GM12878 (cell line): ENCODE measurements around the gene PIAS2. TPM values are rescaled to one million over a fixed set of nuclear protein-coding genes. Genes with fewer than 3 reads are reported as not detected.

Experiments
- ATF2 ChIP-seq: IDR thresholded peaks from 2 replicates; pipeline ENCODE4 v1.6.1; 2012; ENCODE audit warnings: low read length, inconsistent platforms
- MEF2A ChIP-seq: IDR thresholded peaks from 2 replicates; pipeline ENCODE4 v1.6.1; 2011; ENCODE audit warnings: low read depth, mild to moderate bottlenecking, low read length, moderate library complexity; ENCODE audit not compliant: insufficient read depth
- MYB ChIP-seq: fragments of 150-350 bp; IDR thresholded peaks from 2 replicates; pipeline ENCODE4 v1.6.1; 2014; ENCODE audit warnings: mild to moderate bottlenecking, low read depth, low read length, borderline replicate concordance
- POLR2AphosphoS5 ChIP-seq: IDR thresholded peaks from 2 replicates; pipeline ENCODE4 v1.6.1; 2011; ENCODE audit warnings: mild to moderate bottlenecking, low read length, inconsistent platforms
- POU2F2 ChIP-seq: IDR thresholded peaks from 3 replicates; pipeline ENCODE4 v1.6.1; 2011; ENCODE audit warnings: low read depth, mild to moderate bottlenecking, low read length, borderline replicate concordance
- RCOR1 ChIP-seq: conservative IDR thresholded peaks from 2 replicates; pipeline ENCODE4 v1.6.1; 2012; ENCODE audit warnings: low read depth, low read length, improper control_type of control experiment
- REST ChIP-seq: IDR thresholded peaks from 2 replicates; pipeline ENCODE4 v1.6.1; 2012; ENCODE audit warnings: mild to moderate bottlenecking, low read depth, low read length
- SIX5 ChIP-seq: IDR thresholded peaks from 2 replicates; pipeline ENCODE4 v1.6.1; 2011; ENCODE audit warnings: mild to moderate bottlenecking, low read depth, low read length, moderate library complexity; ENCODE audit not compliant: severe bottlenecking
- SRF ChIP-seq, 2 experiments: IDR thresholded peaks; 2 replicates each; pipeline ENCODE4 v1.6.1; 2011; ENCODE audit warnings: low read depth in 2 of 2, low read length in 2 of 2, mild to moderate bottlenecking in 1 of 2, moderate library complexity in 1 of 2
- STAT1 ChIP-seq: fragments of 450-650 bp; conservative IDR thresholded peaks from 2 replicates; pipeline ENCODE4 v1.6.1; 2014; ENCODE audit warnings: antibody characterized with exemption, mild to moderate bottlenecking
- ZBTB33 ChIP-seq: fragments of 450-650 bp; IDR thresholded peaks from 2 replicates; pipeline ENCODE4 v1.6.1; 2017; ENCODE audit warnings: mild to moderate bottlenecking
- ZBTB4 ChIP-seq: fragments of 450-650 bp; formaldehyde crosslinking; IDR thresholded peaks from 2 replicates; pipeline ENCODE4 v1.4.0; 2022; ENCODE audit warnings: mild to moderate bottlenecking, moderate library complexity
- ZNF687 ChIP-seq: fragments of 450-650 bp; IDR thresholded peaks from 2 replicates; pipeline ENCODE4 v1.6.1; 2017; ENCODE audit warnings: mild to moderate bottlenecking, moderate library complexity
- polyA plus RNA-seq, 11 experiments: library from polyadenylated mRNA; depleted of rRNA in 4 of 11; unstranded in 6 of 11; stranded (reverse) in 5 of 11; fragments of >200 nt; fragmentation: Nextera tagmentation in 4 of 11; fragmentation: Illumina TruSeq in 1 of 11; extraction: Ambion mirVana in 4 of 11; extraction: Trizol in 1 of 11; gene quantifications; 1 replicate in 1 of 11; 2 replicates in 10 of 11; pipeline versions ENCODE4 v1.2.1 to v1.2.3, GENCODE V29; 2011 to 2016; ENCODE audit warnings: inconsistent platforms in 2 of 11, missing spikeins in 2 of 11, low read depth in 1 of 11
- total RNA-seq, 4 experiments: library from RNA; depleted of rRNA in 3 of 4; stranded (reverse); fragments of >200 nt in 3 of 4; fragmentation: Illumina TruSeq in 1 of 4; extraction: Trizol in 1 of 4; gene quantifications; 2 replicates each; pipeline versions ENCODE4 v1.2.1 to v1.2.3, GENCODE V29; 2013 to 2021

The PIAS2 gene
- total and polyA plus RNA-seq, 10 of the 15 experiments (the other 5 are each of a cell fraction or from before 2014, with no cell fraction given), result 4.0 to 31.8 (median 22.4) TPM

GRCh38 chr18:46859855-46860254 is 57.5 kb downstream of the PIAS2 start (continued):
- TF ChIP-seq POU2F2 (no peak), ZBTB4 (CRISPR knock-in tag) (no peak), ZBTB33 (no peak), MEF2A (peak; percentile 71; the same call in 1 of the 2 replicates), ATF2 (no peak; the same call in 1 of the 2 replicates), REST (no peak), SIX5 (no peak), MYB (no peak), ZNF687 (no peak), RCOR1 (no peak), STAT1 (no peak), SRF (IDR thresholded peaks at IDR 0.05; ENCODE audit: low read depth in 2 of 2, low read length in 2 of 2) (no peak), POLR2AphosphoS5 (no peak)
